AG04450 (cell line): Measurements from ENCODE around the gene LRRC8B. TPM values are rescaled to one million over a fixed set of nuclear protein-coding genes. Genes with fewer than 3 reads are reported as not detected.

Source experiments
- CTCF ChIA-PET: fragments of 300-600, 350-600 bp; formaldehyde crosslinking; extraction: SDS; loops from one replicate; lab custom pipeline; 2022; ENCODE audit warnings: antibody characterized with exemption, inconsistent platforms; lab: Charles Lee
- POLR2A ChIA-PET: fragments of 350-600 bp; formaldehyde crosslinking; extraction: SDS; loops from one replicate; lab custom pipeline; 2021; ENCODE audit warnings: antibody characterized with exemption, inconsistent platforms; lab: Yijun Ruan, JAX
- DNase-seq: peaks from one replicate; pipeline ENCODE4 v3.0.0-alpha.2; 2011; ENCODE audit warnings: low read depth, low spot score
- H3K27ac ChIP-seq: one replicate; pipeline ENCODE4 v1.5.1; 2012; ENCODE audit warnings: low read depth, low read length, control low read depth
- H3K27me3 ChIP-seq: one replicate; pipeline ENCODE4 v1.6.0; 2012; ENCODE audit warnings: low read length; ENCODE audit not compliant: control insufficient read depth, insufficient read depth
- H3K4me3 ChIP-seq: 2 replicates; pipeline ENCODE4 v1.5.1; 2011; ENCODE audit warnings: mild to moderate bottlenecking, low read depth, low read length, control low read depth
- H3K9me3 ChIP-seq: 2 replicates; pipeline ENCODE4 v1.5.1; 2012; ENCODE audit warnings: low read length; ENCODE audit not compliant: control insufficient read depth, insufficient read depth
- polyA plus RNA-seq: library from polyadenylated mRNA; depleted of rRNA; stranded (reverse); fragments of >200 nt; gene quantifications from 2 replicates; pipeline ENCODE4 v1.2.3, GENCODE V29; 2011
- TF ChIP-seq, protein P1 (sequence below): IDR thresholded peaks from 2 replicates; pipeline ENCODE4 v1.5.1; 2011; ENCODE audit warnings: low read depth, low read length, control low read depth, inconsistent platforms

The LRRC8B gene
- polyA plus RNA-seq, 1 experiment = 1.6 TPM

DNA sequence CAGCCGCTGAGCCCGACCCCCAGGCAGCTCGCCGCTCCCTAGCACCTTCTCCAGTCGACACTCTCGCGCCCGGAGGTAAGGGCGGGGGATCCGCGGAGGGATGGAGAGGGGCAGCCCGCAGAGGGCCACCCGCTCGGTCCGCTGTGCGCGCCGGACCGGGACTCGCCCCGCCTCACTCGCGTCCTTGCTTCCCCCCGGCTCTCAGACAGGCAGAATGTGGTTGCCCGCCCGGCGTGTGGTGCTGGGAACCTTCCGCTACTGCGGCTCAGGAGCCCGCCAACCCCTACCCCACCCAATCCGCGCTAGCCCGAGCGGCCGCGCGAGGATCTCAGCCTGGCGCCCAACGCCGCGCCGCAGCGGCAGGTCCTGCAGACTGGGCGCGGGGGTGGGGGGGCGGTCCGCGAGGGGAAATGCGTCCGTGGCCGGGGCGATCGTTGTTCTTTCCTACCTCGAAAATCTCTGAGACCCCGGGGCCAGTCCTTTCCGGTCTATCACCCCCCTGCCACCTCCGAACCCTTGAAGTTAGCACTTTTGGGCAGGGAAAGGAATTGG lies 108.7 kb downstream of the LRRC8B start:
- no peak for DNase-seq
- ChIA-PET POLR2A (interaction anchor here (1.4 kb wide), 1 partner anchor 130 kb away, joined by 9 read pairs; no protein-coding TSS in a partner anchor), CTCF (interaction anchor here (0.8 to 13.7 kb wide), 4 partner anchors 14 to 358 kb away, joined by 3 to 207 read pairs (median 3); no protein-coding TSS in a partner anchor)
- TF ChIP-seq, protein P1, sequence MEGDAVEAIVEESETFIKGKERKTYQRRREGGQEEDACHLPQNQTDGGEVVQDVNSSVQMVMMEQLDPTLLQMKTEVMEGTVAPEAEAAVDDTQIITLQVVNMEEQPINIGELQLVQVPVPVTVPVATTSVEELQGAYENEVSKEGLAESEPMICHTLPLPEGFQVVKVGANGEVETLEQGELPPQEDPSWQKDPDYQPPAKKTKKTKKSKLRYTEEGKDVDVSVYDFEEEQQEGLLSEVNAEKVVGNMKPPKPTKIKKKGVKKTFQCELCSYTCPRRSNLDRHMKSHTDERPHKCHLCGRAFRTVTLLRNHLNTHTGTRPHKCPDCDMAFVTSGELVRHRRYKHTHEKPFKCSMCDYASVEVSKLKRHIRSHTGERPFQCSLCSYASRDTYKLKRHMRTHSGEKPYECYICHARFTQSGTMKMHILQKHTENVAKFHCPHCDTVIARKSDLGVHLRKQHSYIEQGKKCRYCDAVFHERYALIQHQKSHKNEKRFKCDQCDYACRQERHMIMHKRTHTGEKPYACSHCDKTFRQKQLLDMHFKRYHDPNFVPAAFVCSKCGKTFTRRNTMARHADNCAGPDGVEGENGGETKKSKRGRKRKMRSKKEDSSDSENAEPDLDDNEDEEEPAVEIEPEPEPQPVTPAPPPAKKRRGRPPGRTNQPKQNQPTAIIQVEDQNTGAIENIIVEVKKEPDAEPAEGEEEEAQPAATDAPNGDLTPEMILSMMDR = no peak
- Histone ChIP-seq H3K27ac (peak overlapping the region; percentile 59), H3K27me3 (no peaks in the 10 kb centered on the region), H3K9me3 (peaks cover 4% of the 10 kb centered on the region; the same call in 1 of the 2 replicates), H3K4me3 (peak overlapping the region; percentile 88)

DNA sequence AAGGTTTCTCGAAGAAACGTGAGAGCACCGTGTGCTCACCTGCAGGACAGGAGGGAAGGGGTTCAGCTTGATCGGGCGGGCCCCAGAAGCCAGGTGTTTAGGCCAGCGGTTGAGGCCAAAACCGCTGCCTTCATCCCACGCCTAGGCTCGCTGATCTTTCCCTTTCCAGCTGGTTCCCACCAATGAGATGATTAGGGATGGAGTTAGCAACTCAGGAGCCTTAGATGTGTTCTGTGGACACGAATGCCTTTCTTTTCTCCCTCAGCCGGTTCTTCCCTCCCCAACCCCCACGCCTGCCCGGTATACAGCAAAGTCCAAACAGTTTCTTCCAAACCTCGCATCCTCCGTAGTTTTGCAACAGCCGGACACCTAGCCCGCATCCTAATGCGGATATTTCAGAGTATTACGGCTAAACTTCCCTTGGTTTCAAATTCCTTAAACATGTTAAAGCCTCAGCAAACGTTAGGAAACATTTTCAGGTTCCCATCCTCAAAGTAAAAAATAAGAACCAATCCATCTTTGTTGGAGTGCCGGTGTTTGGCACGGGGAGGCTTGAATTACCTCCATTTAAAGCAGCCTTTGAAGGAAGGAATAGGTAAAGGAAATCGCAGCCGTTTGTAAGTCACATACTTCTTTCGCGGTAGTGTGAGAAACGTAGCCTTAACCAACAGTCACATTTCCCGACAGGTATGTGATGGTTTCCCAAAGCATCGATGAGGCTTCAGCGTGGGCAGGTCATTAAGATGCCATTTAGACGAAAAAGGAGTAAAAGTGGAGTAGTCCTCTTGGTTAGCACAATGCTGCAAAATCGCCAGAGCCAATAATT lies 109.4 kb downstream of the LRRC8B start:
- ChIA-PET CTCF (interaction anchor here (0.9 to 13.7 kb wide), 2 partner anchors 11 to 127 kb away, joined by 6 to 207 read pairs; no protein-coding TSS in a partner anchor), POLR2A (interaction anchor here (1.1 kb wide), 1 partner anchor 129 kb away, joined by 4 read pairs; no protein-coding TSS in a partner anchor)
- peaks cover 4% of the 10 kb centered on the region; the same call in 1 of the 2 replicates for H3K9me3 ChIP-seq
- no peaks in the 10 kb centered on the region for H3K27me3 ChIP-seq
- H3K27ac ChIP-seq = peak overlapping the region; percentile 59
- peak overlapping the region; percentile 88 for H3K4me3 ChIP-seq
- DNase-seq = no peak
- TF ChIP-seq, protein P1 = no peak

DNA sequence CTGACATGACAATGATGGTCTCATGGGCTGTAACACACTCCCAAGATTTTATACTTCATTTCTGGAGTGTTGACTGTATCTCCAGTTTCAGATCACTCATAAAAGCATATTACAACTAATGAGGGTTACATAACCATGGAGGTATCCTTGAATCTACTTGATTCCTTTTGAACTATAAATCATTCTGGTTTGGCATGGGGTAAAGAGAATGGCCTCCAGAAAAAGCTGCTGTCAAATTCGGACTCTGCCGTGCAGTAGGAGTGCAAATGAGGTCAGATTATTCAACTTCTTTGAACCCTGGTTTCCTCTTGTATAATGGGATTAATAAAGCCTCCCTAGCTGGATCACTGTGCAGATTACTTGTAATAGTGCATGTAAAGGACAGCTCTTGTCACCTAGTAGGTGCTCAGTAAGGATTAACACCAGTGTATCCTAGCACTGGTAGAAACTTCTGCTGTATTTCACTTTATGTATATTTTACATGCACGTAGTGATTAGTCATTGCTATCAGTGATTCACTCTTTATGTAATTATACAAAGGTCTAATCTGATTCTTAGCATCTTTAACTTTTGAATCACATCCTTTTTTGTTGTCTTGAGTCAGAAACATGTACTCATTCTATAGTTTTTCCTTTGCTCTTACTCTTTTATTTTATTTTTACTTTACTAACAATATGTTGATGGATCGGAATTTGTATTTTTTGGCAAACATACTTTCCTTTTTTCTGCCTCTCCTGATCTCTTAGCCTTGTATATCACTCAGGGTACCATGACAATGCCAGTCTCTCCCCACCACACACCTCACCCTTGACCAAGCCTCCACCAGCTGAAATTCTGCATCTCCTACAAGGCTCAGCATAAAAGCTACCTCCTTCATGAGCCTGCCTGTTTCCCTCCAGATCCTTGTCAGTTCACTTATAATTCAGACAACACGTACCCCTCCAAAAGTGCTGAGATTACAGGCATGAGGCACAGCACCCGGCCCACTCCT lies 111.5 kb downstream of the LRRC8B start:
- DNase-seq = peak; percentile 36
- POLR2A ChIA-PET = interaction anchor here (0.6 kb wide), 1 partner anchor 22 kb away, joined by 5 read pairs; no protein-coding TSS in a partner anchor
- Histone ChIP-seq H3K27me3 (no peaks in the 10 kb centered on the region), H3K27ac (peak overlapping the region; percentile 91), H3K4me3 (peak overlapping the region; percentile 39), H3K9me3 (peaks cover 4% of the 10 kb centered on the region; the same call in 1 of the 2 replicates)
- TF ChIP-seq, protein P1 = no peak
- CTCF ChIA-PET = interaction anchor here (1.7 to 13.7 kb wide), 2 partner anchors 83 to 125 kb away, joined by 3 to 207 read pairs; no protein-coding TSS in a partner anchor

DNA sequence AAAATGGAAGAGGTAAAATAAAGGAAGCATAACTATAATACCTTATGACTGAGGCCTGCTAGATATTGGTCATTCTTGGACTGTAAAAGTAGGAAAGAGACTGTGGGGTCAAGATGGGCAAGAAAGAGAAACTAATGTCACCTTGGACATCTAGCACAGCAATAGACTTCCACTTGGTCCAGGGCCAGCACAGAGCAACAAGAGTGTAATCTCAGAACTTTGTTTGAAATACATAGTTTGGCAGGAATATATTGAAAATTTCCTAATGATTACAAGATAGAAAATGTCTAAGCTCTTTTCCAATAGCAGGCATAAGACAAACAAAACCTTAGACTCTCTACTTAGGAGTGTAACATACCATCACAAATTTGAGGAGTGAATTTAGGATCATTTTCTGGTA lies 112.9 kb downstream of the LRRC8B start:
- no peak overlapping the region for H3K4me3 ChIP-seq
- no peak for DNase-seq
- TF ChIP-seq, protein P1 = no peak
- ChIA-PET CTCF (interaction anchor here (0.6 to 13.7 kb wide), 3 partner anchors 82 to 392 kb away, joined by 3 to 207 read pairs (median 3); no protein-coding TSS in a partner anchor), POLR2A (no interaction called here)
- H3K9me3 ChIP-seq = peaks cover 2% of the 10 kb centered on the region; the same call in 1 of the 2 replicates
- no peak overlapping the region for H3K27ac ChIP-seq
- H3K27me3 ChIP-seq = no peaks in the 10 kb centered on the region
